Glutamatergic neuron (in vitro differentiated cells): ENCODE results near the gene TPRN. TPM values are rescaled to one million over a fixed set of nuclear protein-coding genes. Genes with fewer than 3 reads are reported as not detected.

Experiments
- DNase-seq: peaks from one replicate; pipeline ENCODE4 v3.0.0; 2022
- H3K27ac Mint-ChIP-seq: one replicate; pipeline ENCODE4 v1.8.0; 2020; ENCODE audit warnings: mild to moderate bottlenecking, mixed read lengths, inconsistent platforms; ENCODE audit not compliant: unreplicated experiment
- H3K27me3 Mint-ChIP-seq: one replicate; pipeline ENCODE4 v1.8.0; 2020; ENCODE audit warnings: mild to moderate bottlenecking, moderate library complexity, mixed read lengths, inconsistent platforms; ENCODE audit not compliant: unreplicated experiment
- H3K36me3 Mint-ChIP-seq: one replicate; pipeline ENCODE4 v1.8.0; 2020; ENCODE audit warnings: mild to moderate bottlenecking, mixed read lengths, inconsistent platforms; ENCODE audit not compliant: unreplicated experiment
- H3K4me1 Mint-ChIP-seq: one replicate; pipeline ENCODE4 v1.8.0; 2020; ENCODE audit warnings: mild to moderate bottlenecking, low read depth, mixed read lengths, inconsistent platforms; ENCODE audit not compliant: unreplicated experiment
- H3K4me3 Mint-ChIP-seq: one replicate; pipeline ENCODE4 v1.8.0; 2020; ENCODE audit warnings: mild to moderate bottlenecking, mixed read lengths, inconsistent platforms; ENCODE audit not compliant: unreplicated experiment
- H3K9me3 Mint-ChIP-seq: one replicate; pipeline ENCODE4 v1.8.0; 2020; ENCODE audit warnings: mild to moderate bottlenecking, moderate library complexity, mixed read lengths, inconsistent platforms; ENCODE audit not compliant: unreplicated experiment
- total RNA-seq: library from RNA; stranded (reverse); fragmentation: NEBNext Ultra II Directional; extraction: Animal tissue kit (Norgen Biotek cat#: 25700); gene quantifications from one replicate; pipeline ENCODE4 v1.2.1, GENCODE V29; 2021; ENCODE audit not compliant: unreplicated experiment
- TF ChIP-seq, protein P1 (sequence below): fragments of 200-600 bp; sonication (generic); IDR thresholded peaks from one replicate; pipeline ENCODE4 v1.5.0; 2021; ENCODE audit not compliant: partially characterized antibody, unreplicated experiment

Gene TPRN
- total RNA-seq, 1 donor from 2014 or later: 9.6 TPM

DNA sequence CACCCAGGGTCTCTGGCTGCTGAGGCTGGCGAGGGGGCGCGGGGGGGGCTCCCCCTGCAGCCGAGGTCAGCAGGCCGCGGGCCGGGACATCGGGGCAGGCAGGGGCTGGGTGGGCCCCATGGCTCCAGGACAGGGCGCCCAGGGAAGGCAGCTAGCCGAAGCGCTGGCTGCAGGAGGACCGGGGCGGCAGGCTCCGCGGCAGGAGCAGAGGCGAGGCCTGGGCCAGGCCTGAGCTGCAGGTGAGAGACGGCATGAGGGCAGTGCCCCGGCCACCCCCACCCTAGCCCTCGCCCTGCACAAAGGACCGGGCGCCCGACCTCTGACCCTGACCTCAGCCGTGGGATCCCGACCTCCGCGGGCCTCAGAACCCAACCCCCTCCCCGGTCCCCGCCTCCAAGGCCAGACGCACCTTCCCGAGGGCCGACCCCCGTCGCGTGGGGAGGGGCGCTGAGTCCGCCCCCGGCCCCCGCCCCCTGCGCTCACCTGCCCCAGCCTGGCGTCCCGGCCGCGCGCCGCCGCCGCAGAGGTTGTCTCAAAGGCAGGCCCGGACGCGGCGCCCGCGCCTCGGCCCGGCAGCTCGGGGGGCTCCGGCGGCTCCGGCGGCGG is 21.1 kb upstream of the TPRN start:
- H3K4me3 Mint-ChIP-seq: no peak overlapping the region
- peaks cover 4% of the 10 kb centered on the region for H3K27me3 Mint-ChIP-seq
- peaks cover 4% of the 10 kb centered on the region for H3K4me1 Mint-ChIP-seq
- peaks cover 6% of the 10 kb centered on the region for H3K9me3 Mint-ChIP-seq
- DNase-seq: peak; percentile 53
- H3K36me3 Mint-ChIP-seq: no peaks in the 10 kb centered on the region
- TF ChIP-seq, protein P1, sequence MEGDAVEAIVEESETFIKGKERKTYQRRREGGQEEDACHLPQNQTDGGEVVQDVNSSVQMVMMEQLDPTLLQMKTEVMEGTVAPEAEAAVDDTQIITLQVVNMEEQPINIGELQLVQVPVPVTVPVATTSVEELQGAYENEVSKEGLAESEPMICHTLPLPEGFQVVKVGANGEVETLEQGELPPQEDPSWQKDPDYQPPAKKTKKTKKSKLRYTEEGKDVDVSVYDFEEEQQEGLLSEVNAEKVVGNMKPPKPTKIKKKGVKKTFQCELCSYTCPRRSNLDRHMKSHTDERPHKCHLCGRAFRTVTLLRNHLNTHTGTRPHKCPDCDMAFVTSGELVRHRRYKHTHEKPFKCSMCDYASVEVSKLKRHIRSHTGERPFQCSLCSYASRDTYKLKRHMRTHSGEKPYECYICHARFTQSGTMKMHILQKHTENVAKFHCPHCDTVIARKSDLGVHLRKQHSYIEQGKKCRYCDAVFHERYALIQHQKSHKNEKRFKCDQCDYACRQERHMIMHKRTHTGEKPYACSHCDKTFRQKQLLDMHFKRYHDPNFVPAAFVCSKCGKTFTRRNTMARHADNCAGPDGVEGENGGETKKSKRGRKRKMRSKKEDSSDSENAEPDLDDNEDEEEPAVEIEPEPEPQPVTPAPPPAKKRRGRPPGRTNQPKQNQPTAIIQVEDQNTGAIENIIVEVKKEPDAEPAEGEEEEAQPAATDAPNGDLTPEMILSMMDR: no peak
- H3K27ac Mint-ChIP-seq: no peak overlapping the region

- H3K4me1 Mint-ChIP-seq: peaks cover 4% of the 10 kb centered on the region
- TF ChIP-seq, protein P1: no peak
- peaks cover 6% of the 10 kb centered on the region for H3K9me3 Mint-ChIP-seq
- no peak for DNase-seq
- H3K27me3 Mint-ChIP-seq: peaks cover 2% of the 10 kb centered on the region
- no peak overlapping the region for H3K27ac Mint-ChIP-seq
- no peaks in the 10 kb centered on the region for H3K36me3 Mint-ChIP-seq
- H3K4me3 Mint-ChIP-seq: no peak overlapping the region
Measured at GRCh38 chr9:137221095-137221505, 20.6 kb upstream of the TPRN start.

GRCh38 chr9:137220317-137221094 is 20.0 kb upstream of the TPRN start:
- Mint-ChIP-seq H3K4me1 (peaks cover 4% of the 10 kb centered on the region), H3K27me3 (peaks cover 2% of the 10 kb centered on the region), H3K4me3 (peak overlapping the region; percentile 55), H3K27ac (no peak overlapping the region), H3K36me3 (no peaks in the 10 kb centered on the region), H3K9me3 (peaks cover 6% of the 10 kb centered on the region)
- no peak for DNase-seq
- TF ChIP-seq, protein P1: no peak

- TF ChIP-seq, protein P1: no peak
- peak overlapping the region; percentile 55 for H3K4me3 Mint-ChIP-seq
- H3K27me3 Mint-ChIP-seq: peaks cover 3% of the 10 kb centered on the region
- DNase-seq: no peak
- H3K4me1 Mint-ChIP-seq: peaks cover 4% of the 10 kb centered on the region
- H3K36me3 Mint-ChIP-seq: no peaks in the 10 kb centered on the region
- H3K27ac Mint-ChIP-seq: no peak overlapping the region
- H3K9me3 Mint-ChIP-seq: peaks cover 6% of the 10 kb centered on the region
Measured at GRCh38 chr9:137219757-137220316, 19.3 kb upstream of the TPRN start.
